ENCODE data around the gene PAIP2B. TPM values are rescaled to one million over a fixed set of nuclear protein-coding genes. Genes with fewer than 3 reads are reported as not detected.

PAIP2B gene
- total and polyA plus RNA-seq, 9 of the 15 experiments (the other 6 are each of a cell fraction or from before 2014, with no cell fraction given) = 0.18 to 0.38 (median 0.25) TPM

- Histone ChIP-seq H3K9ac (ENCODE audit: insufficient read depth in 1 of 2, low read depth in 2 of 2, low read length in 2 of 2) (no peak overlapping the region), H3K4me2 (ENCODE audit: insufficient read depth, low read length) (no peak overlapping the region), H4K20me1 (replicated peaks; ENCODE audit: control insufficient read depth, insufficient read depth, low read length) (no peaks in the 10 kb centered on the region), H2AFZ (ENCODE audit: low read depth, low read length) (no peak overlapping the region), H3K27ac (ENCODE audit: extremely low read depth, low read depth, low read length) (no peak overlapping the region), H3K27me3 (ENCODE audit: control insufficient read depth in 2 of 2, insufficient read depth in 2 of 2, low read length in 2 of 2) (peaks cover 3 to 8% of the 10 kb centered on the region in 2 experiments; a peak in 2 of 5 replicates), H3K9me3 (replicated peaks; ENCODE audit: control insufficient read depth, insufficient read depth, low read depth, low read length) (no peaks in the 10 kb centered on the region), H3K4me3 (no peak overlapping the region), H3K79me2 (ENCODE audit: control insufficient read depth, insufficient read depth, low read length) (no peaks in the 10 kb centered on the region), H3K36me3 (ENCODE audit: control insufficient read depth, insufficient read depth, low read length) (no peaks in the 10 kb centered on the region), H3K9me1 (ENCODE audit: control insufficient read depth, insufficient read depth, low read length) (no peaks in the 10 kb centered on the region), H3K4me1 (replicated peaks in 1 of 2; ENCODE audit: control insufficient read depth in 2 of 2, insufficient read depth in 2 of 2, low read length in 2 of 2) (no peaks in the 10 kb centered on the region)
- intact Hi-C loops (cut with micrococcal nuclease) = no loop called here
- no TSS peak for BruUV-seq (replicated peaks)
- DNase-seq (ENCODE audit: extremely low read depth in 1 of 4, low spot score in 3 of 4) (no peak), ATAC-seq (no peak), FAIRE-seq (no peak)
- WGBS (ENCODE audit: insufficient coverage, low coverage, missing lambda C conversion rate) = 0% methylated on average over 1 of the region's 1 CpG
- TF ChIP-seq CBFA2T2 (conservative IDR thresholded peaks at IDR 0.05) (no peak), ZNF512 (tag; IDR thresholded peaks at IDR 0.05) (no peak), SIN3B (IDR thresholded peaks at IDR 0.05; ENCODE audit: low read depth) (no peak), PHF20 (IDR thresholded peaks at IDR 0.05; ENCODE audit: partially characterized antibody) (no peak), ZNF12 (CRISPR knock-in tag; IDR thresholded peaks at IDR 0.05) (no peak), ZNF740 (CRISPR knock-in tag; IDR thresholded peaks at IDR 0.05) (no peak), ZNF740 (tag; IDR thresholded peaks at IDR 0.05) (no peak)
- POLR2A ChIA-PET = interaction anchor here (1.0 kb wide), 1 partner anchor 12 kb away, joined by 3 read pairs; no protein-coding TSS in a partner anchor
- in situ Hi-C loops (cut with MboI) = no loop called here
- CTCF ChIA-PET (ENCODE audit: low intra/inter-chr PET ratio) = no interaction called here
These were observed 19.3 kb downstream of the PAIP2B start for GRCh38 chr2:71207601-71208000.

All from K562 (cell line).